Fibroblast of skin of abdomen (primary cell): Measurements from ENCODE around the gene SCYGR8. TPM values are rescaled to one million over a fixed set of nuclear protein-coding genes. Genes with fewer than 3 reads are reported as not detected.
"Not testable (repeated sequence)": the region's sequence is repeated elsewhere in the genome, so short reads cannot be mapped to it uniquely, and the experiment has no call there.

Source experiments
- DNase-seq: peaks from one replicate; pipeline ENCODE4 v3.0.0-alpha.2; 2013
- polyA plus RNA-seq, 2 experiments: library from polyadenylated mRNA; unstranded; fragments of 120-200 nt; gene quantifications; one replicate each; pipeline ENCODE4 v1.2.1, GENCODE V29; 2013; ENCODE audit not compliant: insufficient read length in 2 of 2

Gene SCYGR8
- polyA plus RNA-seq (2013, experiment 1 of 2; ENCODE audit: insufficient read length) = not detected
- not detected for polyA plus RNA-seq (2013, experiment 2 of 2; ENCODE audit: insufficient read length)

DNA sequence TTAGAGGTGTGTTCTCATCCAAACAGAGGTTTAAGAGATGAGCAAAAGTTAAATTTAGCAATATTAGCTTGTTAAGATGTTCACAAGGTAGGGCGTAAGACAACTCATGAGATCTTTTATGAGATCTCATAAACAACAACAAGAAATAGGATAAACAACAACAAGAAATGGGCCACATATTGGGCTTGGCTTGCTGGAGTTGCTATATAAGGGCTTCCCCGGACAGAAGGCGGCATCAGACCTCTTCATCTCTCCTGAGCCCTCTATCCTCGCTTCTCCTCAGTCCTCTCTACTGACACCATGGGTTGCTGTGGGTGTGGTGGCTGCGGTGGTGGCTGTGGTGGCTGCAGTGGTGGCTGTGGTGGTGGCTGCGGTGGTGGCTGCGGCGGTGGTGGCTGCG lies at the start of gene SCYGR8:
SCYGR8 (plus strand) TSS at position 301 of the 400 bp plus-strand sequence; CDS start at position 301, 0 bp downstream.
- no peak for DNase-seq

- DNase-seq = no peak
Measured at GRCh38 chr2:227696990-227697679, 48.6 kb upstream of the SCYGR8 start.

- DNase-seq = no peak
Measured at GRCh38 chr2:227701556-227701955, 44.1 kb upstream of the SCYGR8 start.

- no peak for DNase-seq
Measured at GRCh38 chr2:227703280-227703732, 42.4 kb upstream of the SCYGR8 start.

DNA sequence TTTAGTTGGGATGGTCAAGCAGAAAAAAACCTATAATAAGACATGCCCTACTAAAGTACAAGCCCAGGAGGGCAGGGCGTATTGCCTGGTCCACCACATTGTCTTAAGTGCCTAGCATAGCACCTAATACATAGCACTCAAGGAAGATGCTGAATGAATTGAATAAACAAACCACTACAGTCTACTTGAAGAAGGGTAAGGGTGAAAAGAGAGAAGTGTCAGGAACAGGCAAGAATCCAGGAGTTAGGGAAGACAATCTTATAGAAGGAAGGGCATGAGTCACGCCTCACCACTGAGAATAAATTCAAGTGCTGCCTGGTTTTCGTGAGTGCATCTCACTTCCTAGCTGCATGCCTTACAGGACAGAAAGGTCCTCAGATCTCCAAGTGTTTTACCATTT lies 41.7 kb upstream of the SCYGR8 start:
- no peak for DNase-seq

GRCh38 chr2:227706859-227707258 lies 38.8 kb upstream of the SCYGR8 start:
- no peak for DNase-seq

- DNase-seq = no peak
Measured at GRCh38 chr2:227707390-227707789, 38.3 kb upstream of the SCYGR8 start.

GRCh38 chr2:227710986-227711385 lies 34.7 kb upstream of the SCYGR8 start:
- no peak for DNase-seq

DNA sequence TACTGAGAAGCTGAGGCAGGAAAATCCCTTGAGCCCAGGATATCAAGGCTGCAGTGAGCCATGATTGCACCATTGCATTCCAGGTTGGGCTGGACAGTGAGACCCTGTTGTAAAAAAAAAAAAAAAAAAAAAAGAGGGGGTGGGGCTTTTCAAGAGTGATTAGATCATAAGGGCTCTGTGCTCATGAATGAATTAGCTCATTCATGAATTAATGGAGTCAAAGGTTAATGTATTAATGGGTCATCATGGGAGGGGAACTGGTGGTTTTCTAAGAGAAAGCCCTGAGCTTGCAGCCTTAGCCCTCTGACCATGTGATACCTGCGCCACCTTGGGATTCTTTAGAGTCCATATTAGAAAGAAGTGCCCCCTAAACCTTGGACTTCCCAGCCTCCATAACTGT lies 32.4 kb upstream of the SCYGR8 start:
- no peak for DNase-seq

- no peak for DNase-seq
Measured at GRCh38 chr2:227716501-227716900, 29.2 kb upstream of the SCYGR8 start.

- peak; percentile 73 for DNase-seq
Measured at GRCh38 chr2:227717687-227718567, 27.8 kb upstream of the SCYGR8 start, which contains the start of gene SLC19A3. SLC19A3 (minus strand) TSS chr2:227718028; CDS start chr2:227702318, 15,710 bp downstream.

- DNase-seq = no peak
Measured at GRCh38 chr2:227719641-227720040, 26.1 kb upstream of the SCYGR8 start.

GRCh38 chr2:227720680-227721079 lies 25.0 kb upstream of the SCYGR8 start:
- DNase-seq = no peak

DNA sequence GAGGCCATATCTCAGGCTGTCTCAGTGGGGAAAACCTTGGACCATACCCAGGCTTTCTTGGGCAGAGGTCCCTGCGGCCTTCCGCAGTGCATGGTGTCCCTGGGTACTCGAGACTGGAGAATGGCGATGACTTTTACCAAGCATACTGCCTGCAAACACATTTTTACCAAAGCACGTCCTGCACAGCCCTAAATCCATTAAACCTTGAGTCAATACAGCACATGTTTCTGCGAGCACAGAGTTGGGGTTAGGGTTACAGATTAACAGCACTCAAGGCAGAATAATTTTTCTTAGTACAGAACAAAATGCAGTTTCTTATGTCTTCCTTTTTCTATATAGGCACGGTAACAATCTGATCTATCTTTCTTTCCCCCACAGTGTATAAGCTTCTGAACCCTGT lies 22.9 kb upstream of the SCYGR8 start:
- DNase-seq = not testable (repeated sequence)

- DNase-seq = no peak
Measured at GRCh38 chr2:227724394-227725039, 21.2 kb upstream of the SCYGR8 start, which contains the start of gene SCYGR6. SCYGR6 (minus strand) TSS chr2:227724757; CDS start chr2:227724757, 0 bp downstream.

GRCh38 chr2:227728035-227728434 lies 17.7 kb upstream of the SCYGR8 start, which contains the start of gene SCYGR7:
SCYGR7 (plus strand) TSS chr2:227728335; CDS start chr2:227728335, 0 bp downstream.
- DNase-seq = no peak

DNA sequence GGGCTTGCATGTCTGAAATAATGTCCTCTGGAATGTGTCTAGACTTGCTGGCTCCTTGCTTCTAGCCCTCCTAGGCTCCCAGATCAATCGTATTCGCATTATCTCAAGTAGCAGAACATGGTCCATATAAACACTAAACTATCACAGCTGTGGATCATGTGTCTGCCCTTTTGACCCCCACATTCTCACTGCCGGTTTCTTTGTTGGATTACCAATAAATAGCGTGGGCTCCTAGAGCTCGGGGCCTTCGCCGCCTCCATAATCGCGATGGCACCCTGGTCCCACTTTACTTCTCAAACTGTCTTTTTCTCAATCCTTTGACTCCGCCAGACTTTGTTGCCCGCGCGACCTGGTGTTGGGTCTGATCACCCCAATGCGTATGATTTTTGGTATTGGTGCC lies 6.3 kb upstream of the SCYGR8 start:
- no peak for DNase-seq

- not testable (repeated sequence) for DNase-seq
Measured at GRCh38 chr2:227740705-227741104, 5.0 kb upstream of the SCYGR8 start.

GRCh38 chr2:227748079-227748478 lies 2.4 kb downstream of the SCYGR8 start:
- DNase-seq = no peak

DNA sequence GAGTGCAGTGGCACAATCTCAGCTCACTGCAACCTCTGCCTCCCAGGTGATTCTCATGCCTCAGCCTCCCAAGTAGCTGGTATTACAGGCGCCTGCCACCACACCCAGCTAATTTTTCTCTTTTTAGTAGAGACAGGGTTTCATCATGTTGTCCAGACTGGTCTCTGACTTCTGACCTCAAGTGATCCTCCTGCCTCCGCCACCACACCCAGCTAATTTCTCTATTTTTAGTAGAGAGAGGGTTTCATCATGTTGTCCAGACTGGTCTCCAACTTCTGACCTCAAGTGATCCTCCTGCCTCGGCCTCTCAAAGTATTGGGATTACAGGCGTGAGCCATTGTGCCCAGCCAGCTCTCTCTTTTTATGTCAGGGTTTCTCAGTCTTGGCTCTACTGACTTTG lies 10.6 kb downstream of the SCYGR8 start:
- not testable (repeated sequence) for DNase-seq

DNA sequence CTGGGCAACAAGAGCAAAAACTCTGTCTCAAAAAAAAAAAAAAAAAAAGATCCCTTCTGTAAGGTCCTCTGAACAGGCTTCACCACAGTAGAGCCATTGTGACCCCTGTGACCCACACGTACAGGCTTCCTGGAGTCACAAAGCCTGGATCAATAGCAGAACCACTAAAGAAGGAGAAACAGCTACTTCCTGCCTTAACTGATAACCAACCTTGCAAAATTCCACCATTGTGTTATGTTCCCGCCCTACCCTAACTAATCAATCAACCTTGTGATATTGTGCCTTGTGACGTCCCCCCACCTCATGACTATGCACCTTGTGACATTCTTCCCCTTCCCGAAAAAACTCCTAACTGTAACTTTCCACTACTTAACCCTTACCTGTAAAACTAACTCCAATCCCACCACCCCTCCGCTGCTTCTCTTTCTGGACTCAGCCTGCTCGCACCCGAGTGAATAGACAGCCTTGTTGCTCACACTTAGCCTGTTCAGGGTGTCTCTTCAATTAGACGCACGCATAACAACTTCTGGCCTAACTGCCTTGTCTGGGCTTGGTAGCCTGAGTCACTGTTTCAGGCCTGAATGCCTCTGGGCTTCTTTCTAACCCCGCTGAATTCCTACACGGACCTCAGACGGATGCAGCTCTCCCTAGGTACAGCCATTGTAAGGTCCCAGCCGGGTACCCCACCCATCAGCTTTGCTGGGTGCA lies 13.9 kb downstream of the SCYGR8 start:
- DNase-seq = no peak
